Neural progenitor cell (in vitro differentiated cells): ENCODE data around the gene PIGA.

Experiments used
- CTCF ChIP-seq: fragments of 200-600 bp; sonication (generic); IDR thresholded peaks from 2 replicates; pipeline ENCODE4 v1.5.1; 2017; ENCODE audit warnings: antibody characterized with exemption, mild to moderate bottlenecking
- EZH2 ChIP-seq: fragments of 200-600 bp; sonication (generic); IDR thresholded peaks from 2 replicates; pipeline ENCODE4 v1.6.1; 2017; ENCODE audit warnings: antibody characterized with exemption, mild to moderate bottlenecking, moderate library complexity
- EZH2phosphoT487 ChIP-seq: fragments of 200-600 bp; sonication (generic); IDR thresholded peaks from 2 replicates; pipeline ENCODE4 v1.6.1; 2017; ENCODE audit warnings: antibody characterized with exemption

- TF ChIP-seq CTCF (no peak), EZH2 (no peak), EZH2phosphoT487 (no peak)
Measured at GRCh38 chrX:15366506-15367352, 31.4 kb upstream of the PIGA start.
